Measurements from ENCODE around the gene SMAD7. TPM values are rescaled to one million over a fixed set of nuclear protein-coding genes. Genes with fewer than 3 reads are reported as not detected.

The SMAD7 gene
- polyA plus RNA-seq, 3 donors from 2014 or later = 10.1 to 17.4 (median 12.3) TPM

DNA sequence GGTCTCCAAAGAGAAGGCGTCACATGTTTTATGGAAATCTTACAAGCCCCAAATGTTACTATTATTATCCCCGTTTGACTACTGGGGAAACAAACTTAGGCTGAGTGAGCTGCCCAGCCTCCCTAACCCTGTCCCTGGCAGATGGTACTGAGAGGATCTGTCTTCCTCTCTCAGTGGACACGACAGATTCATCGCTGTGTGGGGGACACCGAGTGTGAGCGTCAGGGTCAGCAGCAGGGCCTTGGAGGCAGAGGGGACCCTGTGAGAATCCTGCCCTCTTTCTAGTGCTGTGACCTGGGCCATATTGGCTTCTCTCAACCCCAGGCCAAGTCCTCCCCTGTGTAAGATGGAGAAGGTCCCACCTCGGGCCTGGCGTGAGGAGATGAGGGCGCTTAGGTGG lies 27.1 kb upstream of the SMAD7 start:
- Mint-ChIP-seq H3K27me3 (ENCODE audit: low read depth in 3 of 3) (peaks cover 6 to 11% (median 10%) of the 10 kb centered on the region in 3 donors), H3K36me3 (no peaks in the 10 kb centered on the region), H3K4me1 (peaks cover 19 to 23% of the 10 kb centered on the region in 2 donors), H3K9me3 (peaks cover 0 to under 1% (median 0%) of the 10 kb centered on the region in 6 donors), H3K27ac (no peak overlapping the region), H3K4me3 (peak overlapping the region in 3 of 5 donors; percentile 9 to 33 (median 15))
- no peak for DNase-seq

- peaks cover 4 to 14% (median 10%) of the 10 kb centered on the region in 3 donors for H3K27me3 Mint-ChIP-seq (ENCODE audit: low read depth in 3 of 3)
- DNase-seq = peak; percentile 40 to 57 (median 56)
- peak overlapping the region in 2 of 6 donors; percentile 51 to 76 for H3K27ac Mint-ChIP-seq
- peaks cover 14 to 23% of the 10 kb centered on the region in 2 donors for H3K4me1 Mint-ChIP-seq
- no peaks in the 10 kb centered on the region for H3K9me3 Mint-ChIP-seq
- no peaks in the 10 kb centered on the region for H3K36me3 Mint-ChIP-seq
- H3K4me3 Mint-ChIP-seq = peak overlapping the region; percentile 80 to 86 (median 80)
Observed at GRCh38 chr18:48975817-48976649, 25.3 kb upstream of the SMAD7 start.

- DNase-seq = no peak
- Mint-ChIP-seq H3K27ac (peak overlapping the region in 4 of 6 donors; percentile 34 to 83 (median 77)), H3K4me3 (peak overlapping the region; percentile 79 to 87 (median 82)), H3K4me1 (peaks cover 14 to 23% of the 10 kb centered on the region in 2 donors), H3K9me3 (no peaks in the 10 kb centered on the region), H3K36me3 (no peaks in the 10 kb centered on the region), H3K27me3 (ENCODE audit: low read depth in 3 of 3) (peaks cover 4 to 14% (median 10%) of the 10 kb centered on the region in 3 donors)
Observed at GRCh38 chr18:48975120-48975816, 24.5 kb upstream of the SMAD7 start.

GRCh38 chr18:48974304-48975119 lies 23.7 kb upstream of the SMAD7 start:
- peak overlapping the region in 4 of 6 donors; percentile 34 to 83 (median 72) for H3K27ac Mint-ChIP-seq
- H3K36me3 Mint-ChIP-seq = no peaks in the 10 kb centered on the region
- H3K4me3 Mint-ChIP-seq = peak overlapping the region; percentile 79 to 87 (median 82)
- no peak for DNase-seq
- H3K4me1 Mint-ChIP-seq = peaks cover 14 to 23% of the 10 kb centered on the region in 2 donors
- H3K27me3 Mint-ChIP-seq (ENCODE audit: low read depth in 3 of 3) = peaks cover 4 to 14% (median 6%) of the 10 kb centered on the region in 3 donors
- H3K9me3 Mint-ChIP-seq = no peaks in the 10 kb centered on the region

DNA sequence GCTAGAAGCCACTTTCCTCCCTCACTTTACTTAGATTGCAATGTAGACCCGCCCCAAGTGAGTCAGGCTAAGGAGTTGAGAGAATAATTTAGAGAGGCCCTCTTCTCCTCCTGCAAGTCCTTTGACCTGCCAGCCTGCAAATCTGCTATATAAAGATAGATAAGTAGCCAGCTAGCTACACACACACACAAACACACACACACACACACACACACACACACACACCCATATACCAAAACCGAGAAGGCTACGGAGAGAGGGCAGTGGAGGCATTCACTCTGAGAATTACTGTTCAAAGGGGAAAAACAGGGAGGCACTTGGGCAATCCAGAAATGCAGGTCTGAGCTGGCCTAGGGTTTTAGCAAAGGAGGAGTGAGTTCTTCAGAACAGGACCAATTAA lies 23.0 kb upstream of the SMAD7 start:
- no peaks in the 10 kb centered on the region for H3K36me3 Mint-ChIP-seq
- peaks cover 11 to 18% of the 10 kb centered on the region in 2 donors for H3K4me1 Mint-ChIP-seq
- peak overlapping the region in 4 of 5 donors; percentile 4 to 57 (median 33) for H3K4me3 Mint-ChIP-seq
- peak overlapping the region in 2 of 6 donors; percentile 12 to 55 for H3K27ac Mint-ChIP-seq
- H3K9me3 Mint-ChIP-seq = no peaks in the 10 kb centered on the region
- peaks cover 4 to 12% (median 4%) of the 10 kb centered on the region in 3 donors for H3K27me3 Mint-ChIP-seq (ENCODE audit: low read depth in 3 of 3)
- no peak for DNase-seq

DNA sequence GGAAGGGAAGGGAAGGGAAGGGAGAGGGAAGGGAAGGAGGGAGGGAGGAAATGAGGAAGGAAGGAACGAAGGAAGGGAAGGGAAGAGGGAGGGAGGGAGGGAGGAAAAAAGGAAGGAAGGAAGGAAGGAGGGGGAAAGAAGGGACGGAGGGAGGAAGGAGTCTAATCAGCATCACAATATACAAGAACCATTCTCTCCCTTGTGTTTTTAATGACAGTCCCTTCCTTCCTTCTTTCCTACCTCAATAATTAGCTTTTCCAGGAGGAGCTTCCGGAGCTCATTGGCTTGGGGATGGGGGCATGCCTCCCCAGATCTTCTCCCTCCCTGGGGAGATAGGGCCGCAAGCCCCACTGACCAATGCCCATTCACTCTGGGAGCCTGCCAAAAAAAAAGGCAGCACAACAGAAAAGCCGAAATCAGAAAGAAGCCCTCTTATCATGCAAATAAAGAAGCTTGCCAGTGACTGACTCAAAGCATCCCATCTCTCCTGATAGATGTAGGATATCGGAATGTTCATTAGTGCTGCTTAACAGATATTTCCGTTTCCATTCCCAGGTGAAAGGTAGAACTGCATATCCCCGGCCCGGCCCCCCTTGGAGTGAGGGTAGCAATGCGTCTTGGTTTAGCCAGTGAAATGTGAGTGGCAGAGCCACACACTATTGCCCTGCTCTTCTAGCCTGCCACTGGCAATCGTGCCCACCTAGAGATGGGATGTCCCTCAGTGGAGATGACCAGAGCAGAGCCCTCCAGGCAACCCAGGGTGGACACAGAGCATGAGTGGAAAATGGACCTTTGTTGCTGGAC lies 17.8 kb upstream of the SMAD7 start:
- no peak overlapping the region for H3K27ac Mint-ChIP-seq
- H3K9me3 Mint-ChIP-seq = peaks cover 0 to 1% (median 0%) of the 10 kb centered on the region in 6 donors

GRCh38 chr18:48967545-48967944 lies 16.8 kb upstream of the SMAD7 start:
- Mint-ChIP-seq H3K4me3 (no peak overlapping the region), H3K9me3 (peaks cover 0 to 1% (median 0%) of the 10 kb centered on the region in 6 donors), H3K27ac (no peak overlapping the region), H3K4me1 (no peaks in the 10 kb centered on the region), H3K36me3 (no peaks in the 10 kb centered on the region), H3K27me3 (ENCODE audit: low read depth in 3 of 3) (peaks cover 0 to 10% (median 0%) of the 10 kb centered on the region in 3 donors)
- no peak for DNase-seq

More for the DNA sequence above, 17.8 kb upstream of the SMAD7 start:
- Mint-ChIP-seq H3K4me3 (no peak overlapping the region), H3K4me1 (no peaks in the 10 kb centered on the region), H3K36me3 (no peaks in the 10 kb centered on the region), H3K27me3 (ENCODE audit: low read depth in 3 of 3) (peaks cover 0 to 7% (median 0%) of the 10 kb centered on the region in 3 donors)
- DNase-seq = no peak

DNA sequence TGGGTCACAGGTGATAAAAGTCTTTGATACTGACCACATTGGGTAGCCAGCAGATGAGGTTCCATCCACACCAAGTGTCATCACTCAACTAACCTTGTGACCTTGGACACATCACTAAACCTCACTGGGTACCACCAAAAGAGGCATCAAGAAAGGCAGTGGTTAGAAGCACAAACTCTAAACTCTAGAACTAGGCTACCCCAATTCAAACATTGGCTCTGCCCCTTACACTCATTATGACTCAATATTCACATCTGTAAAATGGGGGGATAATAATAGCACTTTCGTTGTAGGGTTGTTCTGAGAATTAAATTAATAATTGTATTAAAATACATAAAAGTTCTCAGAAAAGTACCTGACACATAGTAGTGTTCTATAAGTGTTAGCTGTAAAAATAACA lies 15.8 kb upstream of the SMAD7 start:
- Mint-ChIP-seq H3K4me1 (peaks cover 0 to 1% of the 10 kb centered on the region in 2 donors), H3K4me3 (no peak overlapping the region), H3K9me3 (peaks cover 0 to 1% (median 0%) of the 10 kb centered on the region in 6 donors), H3K36me3 (peaks cover 0 to 4% (median 0%) of the 10 kb centered on the region in 3 donors), H3K27ac (no peak overlapping the region), H3K27me3 (ENCODE audit: low read depth in 3 of 3) (peaks cover 0 to 8% (median 0%) of the 10 kb centered on the region in 3 donors)
- no peak for DNase-seq

DNA sequence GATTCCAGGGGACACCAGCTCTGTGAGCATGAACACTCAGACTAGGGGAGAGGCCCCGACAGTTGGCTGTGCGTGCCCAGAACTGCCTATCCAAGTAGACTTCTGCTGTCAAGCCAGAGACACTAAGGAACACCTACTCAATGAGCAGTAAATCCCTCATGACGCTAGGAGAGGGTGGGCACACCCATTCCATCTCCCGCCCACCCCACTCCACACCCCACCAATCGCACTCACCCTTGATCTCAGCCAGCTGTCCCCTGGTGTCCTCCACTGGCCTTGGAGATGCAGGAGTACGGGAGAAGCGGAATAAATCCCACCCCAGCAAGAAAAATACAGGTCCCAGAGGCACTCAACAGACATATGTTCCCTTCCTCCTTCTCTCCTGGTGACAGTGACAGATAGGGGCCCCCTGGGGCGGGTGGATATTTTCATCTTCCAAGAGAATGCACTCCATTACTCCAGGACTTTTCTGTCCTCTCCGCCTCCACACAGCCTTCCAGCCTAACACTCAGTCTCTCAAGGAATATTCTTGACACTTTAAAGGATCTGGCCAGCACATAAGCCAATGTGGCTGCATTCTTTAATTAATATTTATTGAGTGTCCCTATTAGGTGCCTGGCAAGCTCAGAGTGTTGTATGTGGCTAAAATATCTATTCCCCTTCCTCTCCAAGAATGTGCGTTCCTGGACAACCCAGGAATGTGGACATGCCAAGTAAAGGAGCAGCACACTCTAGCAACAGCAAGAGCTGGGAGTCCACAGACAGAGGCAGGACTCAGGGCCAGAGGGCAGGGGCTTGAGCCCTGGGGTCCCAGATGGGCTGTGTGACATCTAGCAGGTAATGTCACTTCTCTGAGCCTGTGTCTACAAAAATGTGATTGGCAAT lies 13.1 kb upstream of the SMAD7 start:
- peaks cover 0 to 1% of the 10 kb centered on the region in 2 donors for H3K4me1 Mint-ChIP-seq
- no peak overlapping the region for H3K4me3 Mint-ChIP-seq
- no peak for DNase-seq
- peaks cover 0 to 9% (median 0%) of the 10 kb centered on the region in 3 donors for H3K27me3 Mint-ChIP-seq (ENCODE audit: low read depth in 3 of 3)
- H3K27ac Mint-ChIP-seq = no peak overlapping the region
- peaks cover 0 to 1% (median 0%) of the 10 kb centered on the region in 6 donors for H3K9me3 Mint-ChIP-seq
- peaks cover 0 to 4% (median 0%) of the 10 kb centered on the region in 3 donors for H3K36me3 Mint-ChIP-seq

DNA sequence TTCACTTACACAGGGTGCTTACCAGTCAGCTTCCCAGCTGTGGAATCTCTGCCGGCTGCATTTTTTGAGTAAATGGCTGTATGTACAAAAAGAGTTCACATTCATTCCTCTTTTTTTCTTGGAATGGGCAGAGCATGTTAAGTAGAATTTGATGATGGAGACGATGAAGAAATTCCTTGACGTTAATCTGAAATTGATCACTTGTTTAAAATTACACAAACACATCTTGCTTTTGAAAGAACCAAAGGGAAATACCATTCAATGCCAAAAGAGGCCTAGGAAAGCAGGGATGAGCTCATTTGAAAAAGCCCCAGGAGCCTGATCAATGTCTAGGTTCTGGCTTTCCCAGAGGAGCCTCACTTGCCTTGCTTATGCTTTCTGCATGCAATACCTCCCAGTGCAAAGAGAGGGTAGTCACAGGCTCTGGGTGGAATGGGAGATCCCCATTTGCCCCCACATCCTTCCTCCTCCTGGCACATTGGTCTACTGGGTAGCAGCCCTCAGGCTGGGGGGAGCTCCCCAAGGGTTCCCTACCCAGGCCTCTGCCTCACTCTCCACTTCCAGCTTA lies 12.3 kb upstream of the SMAD7 start:
- H3K36me3 Mint-ChIP-seq = peaks cover 0 to 4% (median 0%) of the 10 kb centered on the region in 3 donors
- H3K27ac Mint-ChIP-seq = no peak overlapping the region
- H3K27me3 Mint-ChIP-seq (ENCODE audit: low read depth in 3 of 3) = peaks cover 0 to 9% (median 0%) of the 10 kb centered on the region in 3 donors
- DNase-seq = no peak
- peaks cover 0 to 1% of the 10 kb centered on the region in 2 donors for H3K4me1 Mint-ChIP-seq
- no peak overlapping the region for H3K4me3 Mint-ChIP-seq
- peaks cover 0 to 1% (median 0%) of the 10 kb centered on the region in 6 donors for H3K9me3 Mint-ChIP-seq

- Mint-ChIP-seq H3K27me3 (ENCODE audit: low read depth in 3 of 3) (peaks cover 0 to 7% (median 0%) of the 10 kb centered on the region in 3 donors), H3K36me3 (peaks cover 0 to 4% (median 0%) of the 10 kb centered on the region in 3 donors), H3K4me1 (peaks cover 0 to 1% of the 10 kb centered on the region in 2 donors), H3K27ac (peak overlapping the region in 1 of 6 donors; percentile 6), H3K4me3 (no peak overlapping the region), H3K9me3 (peaks cover 0 to 1% (median 0%) of the 10 kb centered on the region in 6 donors)
- no peak for DNase-seq
Observed at GRCh38 chr18:48962252-48962993, 11.7 kb upstream of the SMAD7 start.

Data from immature natural killer cell (primary cell).